Measurements from ENCODE around the gene BAHCC1. TPM values are rescaled to one million over a fixed set of nuclear protein-coding genes. Genes with fewer than 3 reads are reported as not detected.

BAHCC1 gene
- total RNA-seq, 1 experiment from 2014 or later: 9.9 TPM

DNA sequence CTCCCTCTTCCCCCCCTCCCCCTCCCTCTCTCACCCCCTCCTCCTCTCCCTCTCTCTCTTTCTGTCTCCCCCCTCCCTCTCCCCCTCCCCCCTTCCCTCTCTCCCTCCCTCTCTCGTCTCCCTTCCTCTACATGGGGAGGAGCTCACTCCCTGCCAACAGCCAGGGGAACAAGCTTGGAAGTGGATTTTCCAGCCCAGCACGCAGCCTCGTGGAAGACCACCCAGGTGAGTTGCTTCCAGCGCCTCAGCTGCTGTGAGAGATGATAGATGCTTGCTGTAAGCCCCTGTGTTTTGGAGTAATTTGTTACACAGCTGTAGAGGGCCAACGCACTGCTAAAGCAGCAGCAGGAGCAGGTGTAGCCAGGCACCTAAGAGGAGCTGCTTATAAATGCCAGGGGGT lies 96.5 kb downstream of the BAHCC1 start:
- TF ChIP-seq, protein P1, sequence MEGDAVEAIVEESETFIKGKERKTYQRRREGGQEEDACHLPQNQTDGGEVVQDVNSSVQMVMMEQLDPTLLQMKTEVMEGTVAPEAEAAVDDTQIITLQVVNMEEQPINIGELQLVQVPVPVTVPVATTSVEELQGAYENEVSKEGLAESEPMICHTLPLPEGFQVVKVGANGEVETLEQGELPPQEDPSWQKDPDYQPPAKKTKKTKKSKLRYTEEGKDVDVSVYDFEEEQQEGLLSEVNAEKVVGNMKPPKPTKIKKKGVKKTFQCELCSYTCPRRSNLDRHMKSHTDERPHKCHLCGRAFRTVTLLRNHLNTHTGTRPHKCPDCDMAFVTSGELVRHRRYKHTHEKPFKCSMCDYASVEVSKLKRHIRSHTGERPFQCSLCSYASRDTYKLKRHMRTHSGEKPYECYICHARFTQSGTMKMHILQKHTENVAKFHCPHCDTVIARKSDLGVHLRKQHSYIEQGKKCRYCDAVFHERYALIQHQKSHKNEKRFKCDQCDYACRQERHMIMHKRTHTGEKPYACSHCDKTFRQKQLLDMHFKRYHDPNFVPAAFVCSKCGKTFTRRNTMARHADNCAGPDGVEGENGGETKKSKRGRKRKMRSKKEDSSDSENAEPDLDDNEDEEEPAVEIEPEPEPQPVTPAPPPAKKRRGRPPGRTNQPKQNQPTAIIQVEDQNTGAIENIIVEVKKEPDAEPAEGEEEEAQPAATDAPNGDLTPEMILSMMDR (conservative IDR thresholded peaks at IDR 0.05; ENCODE audit: low read depth, low read length): no peak
- TF ChIP-seq EZH2 (IDR thresholded peaks at IDR 0.05; ENCODE audit: low read length, unreplicated experiment): no peak
- TF ChIP-seq EZH2phosphoT487 (IDR thresholded peaks at IDR 0.05; ENCODE audit: borderline replicate concordance, low read length): no peak
- BruUV-seq (replicated peaks): no TSS peak
- CTCF ChIA-PET: no interaction called here
- H3K4me1 ChIP-seq (ENCODE audit: insufficient read depth, low read length): peaks cover 16% of the 10 kb centered on the region
- POLR2A ChIA-PET (ENCODE audit: unreplicated experiment): no interaction called here
- no peak overlapping the region for H3K4me2 ChIP-seq (ENCODE audit: low read length)
- intact Hi-C loops (cut with micrococcal nuclease): no loop called here
- no peak overlapping the region for H3K4me3 ChIP-seq (ENCODE audit: low read length)
- no peak overlapping the region for H3K27ac ChIP-seq (ENCODE audit: low read length)
- H3F3A ChIP-seq (ENCODE audit: low read length, unreplicated experiment): no peaks in the 10 kb centered on the region
- H3K9me3 ChIP-seq (ENCODE audit: low read length): no peaks in the 10 kb centered on the region
- H4K20me1 ChIP-seq (ENCODE audit: low read length): no peaks in the 10 kb centered on the region
- no peaks in the 10 kb centered on the region for H3K27me3 ChIP-seq (ENCODE audit: low read length)
- H3K9me2 ChIP-seq (replicated peaks; ENCODE audit: low read length): no peaks in the 10 kb centered on the region
- no peaks in the 10 kb centered on the region for H3K36me3 ChIP-seq (ENCODE audit: low read depth, low read length)
- no peak for ATAC-seq
- no peak overlapping the region for H2AFZ ChIP-seq (ENCODE audit: low read length)
- no peaks in the 10 kb centered on the region for H3K79me2 ChIP-seq (ENCODE audit: low read length)
- no peak for DNase-seq
- no peak overlapping the region for H3K9ac ChIP-seq (ENCODE audit: low read length)

DNA sequence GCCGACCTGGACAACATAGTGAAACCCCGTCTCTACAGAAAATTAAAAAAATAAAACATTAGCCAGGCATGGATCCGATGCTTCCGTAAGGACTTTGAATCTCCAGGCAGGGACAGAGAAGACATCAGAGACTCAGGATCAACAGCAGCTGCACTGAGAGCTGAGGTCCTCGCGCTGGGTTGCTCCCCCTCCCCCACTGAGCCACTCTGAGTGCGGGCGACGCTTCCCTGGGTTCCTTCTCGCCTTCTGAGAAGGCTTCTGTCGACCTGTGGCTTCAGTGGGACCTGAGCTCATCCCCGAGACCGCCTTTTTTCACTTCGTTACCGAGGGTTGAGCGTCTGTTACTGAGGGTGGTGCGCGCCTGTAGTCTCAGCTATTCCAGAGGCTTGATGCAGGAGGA lies 96.9 kb downstream of the BAHCC1 start:
- ChIA-PET CTCF (no interaction called here), POLR2A (ENCODE audit: unreplicated experiment) (no interaction called here)
- no TSS peak for BruUV-seq (replicated peaks)
- H2AFZ ChIP-seq (ENCODE audit: low read length): no peak overlapping the region
- no peaks in the 10 kb centered on the region for H3K79me2 ChIP-seq (ENCODE audit: low read length)
- H3K27me3 ChIP-seq (ENCODE audit: low read length): no peaks in the 10 kb centered on the region
- H3K9me2 ChIP-seq (replicated peaks; ENCODE audit: low read length): no peaks in the 10 kb centered on the region
- no peak overlapping the region for H3K4me3 ChIP-seq (ENCODE audit: low read length)
- no peaks in the 10 kb centered on the region for H3K36me3 ChIP-seq (ENCODE audit: low read depth, low read length)
- no peaks in the 10 kb centered on the region for H4K20me1 ChIP-seq (ENCODE audit: low read length)
- no peak for TF ChIP-seq EZH2 (IDR thresholded peaks at IDR 0.05; ENCODE audit: low read length, unreplicated experiment)
- TF ChIP-seq EZH2phosphoT487 (IDR thresholded peaks at IDR 0.05; ENCODE audit: borderline replicate concordance, low read length): no peak
- TF ChIP-seq, protein P1 (conservative IDR thresholded peaks at IDR 0.05; ENCODE audit: low read depth, low read length): no peak
- no peak overlapping the region for H3K4me2 ChIP-seq (ENCODE audit: low read length)
- peaks cover 16% of the 10 kb centered on the region for H3K4me1 ChIP-seq (ENCODE audit: insufficient read depth, low read length)
- no peak overlapping the region for H3K9ac ChIP-seq (ENCODE audit: low read length)
- no peaks in the 10 kb centered on the region for H3F3A ChIP-seq (ENCODE audit: low read length, unreplicated experiment)
- intact Hi-C loops (cut with micrococcal nuclease): no loop called here
- DNase-seq (no peak), ATAC-seq (no peak)
- no peak overlapping the region for H3K27ac ChIP-seq (ENCODE audit: low read length)
- H3K9me3 ChIP-seq (ENCODE audit: low read length): no peaks in the 10 kb centered on the region

DNA sequence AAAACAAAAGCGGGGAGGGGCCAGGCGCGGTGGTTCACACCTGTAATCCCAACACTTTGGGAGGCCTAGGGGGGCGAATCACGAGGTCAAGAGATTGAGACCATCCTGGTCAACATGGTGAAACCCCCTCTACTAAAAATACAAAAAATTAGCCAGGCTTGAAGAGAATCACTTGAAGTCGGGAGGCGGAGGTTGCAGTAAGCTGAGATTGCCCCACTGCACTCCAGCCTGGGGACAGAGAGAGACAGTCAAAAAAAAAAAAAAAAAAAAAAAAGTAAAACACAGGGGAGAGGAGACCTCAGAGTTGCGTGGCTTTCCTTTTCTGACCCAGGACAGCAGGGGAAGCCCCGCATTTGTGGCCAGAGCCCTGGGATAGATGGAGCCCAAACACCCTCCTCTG lies 97.4 kb downstream of the BAHCC1 start:
- H3K4me1 ChIP-seq (ENCODE audit: insufficient read depth, low read length): peaks cover 11% of the 10 kb centered on the region
- H3K4me2 ChIP-seq (ENCODE audit: low read length): no peak overlapping the region
- ATAC-seq (no peak), DNase-seq (no peak)
- no peaks in the 10 kb centered on the region for H3K9me2 ChIP-seq (replicated peaks; ENCODE audit: low read length)
- H3K79me2 ChIP-seq (ENCODE audit: low read length): no peaks in the 10 kb centered on the region
- H3K27ac ChIP-seq (ENCODE audit: low read length): no peak overlapping the region
- H3F3A ChIP-seq (ENCODE audit: low read length, unreplicated experiment): no peaks in the 10 kb centered on the region
- TF ChIP-seq EZH2 (IDR thresholded peaks at IDR 0.05; ENCODE audit: low read length, unreplicated experiment) (no peak), EZH2phosphoT487 (IDR thresholded peaks at IDR 0.05; ENCODE audit: borderline replicate concordance, low read length) (no peak)
- TF ChIP-seq, protein P1 (conservative IDR thresholded peaks at IDR 0.05; ENCODE audit: low read depth, low read length): no peak
- no peak overlapping the region for H2AFZ ChIP-seq (ENCODE audit: low read length)
- no peaks in the 10 kb centered on the region for H3K36me3 ChIP-seq (ENCODE audit: low read depth, low read length)
- BruUV-seq (replicated peaks): no TSS peak
- no peaks in the 10 kb centered on the region for H3K9me3 ChIP-seq (ENCODE audit: low read length)
- H3K4me3 ChIP-seq (ENCODE audit: low read length): no peak overlapping the region
- CTCF ChIA-PET: no interaction called here
- H3K9ac ChIP-seq (ENCODE audit: low read length): no peak overlapping the region
- POLR2A ChIA-PET (ENCODE audit: unreplicated experiment): no interaction called here
- no peaks in the 10 kb centered on the region for H4K20me1 ChIP-seq (ENCODE audit: low read length)
- no peaks in the 10 kb centered on the region for H3K27me3 ChIP-seq (ENCODE audit: low read length)
- intact Hi-C loops (cut with micrococcal nuclease): no loop called here
